A549 (cell line): ENCODE results near the gene GFOD2. TPM values are rescaled to one million over a fixed set of nuclear protein-coding genes. Genes with fewer than 3 reads are reported as not detected.

ENCODE experiments used
- ATAC-seq, 2 experiments: fragments of 200-7000 bp in 1 of 2; fragments of >200 bp in 1 of 2; cut with Nextera tagmentation in 1 of 2; cut with Tn5 transposase in 1 of 2; 3 replicates each; pipeline versions ENCODE4 v1.8.0 to v1.9.1; 2018 to 2020; ENCODE audit warnings: mild to moderate bottlenecking in 1 of 2, moderate library complexity in 1 of 2
- CTCF ChIA-PET: fragments of 300-600 bp; sonication (Branson Sonifier 250); formaldehyde crosslinking; extraction: SDS; loops from one replicate; lab custom pipeline; 2021; ENCODE audit warnings: antibody characterized with exemption, inconsistent platforms; lab: Yijun Ruan, JAX
- POLR2A ChIA-PET: fragments of 350-600 bp; formaldehyde crosslinking; extraction: SDS; loops from one replicate; lab custom pipeline; 2021; ENCODE audit warnings: antibody characterized with exemption, inconsistent platforms; lab: Yijun Ruan, JAX
- DNase-seq, 2 experiments: peaks; one replicate each; pipeline versions ENCODE4 v3.0.0 to v3.0.0-alpha.2; 2011 to 2016; ENCODE audit warnings: low read depth in 1 of 2, low spot score in 1 of 2
- FAIRE-seq: peaks from 2 replicates; lab custom pipeline; 2011; peaks lifted over from hg19 to GRCh38; lab: Jason Lieb, UNC
- H3K27ac ChIP-seq, 2 experiments: fragments of >200 bp; sonication (Bioruptor Twin); formaldehyde crosslinking; 3 replicates each; pipeline ENCODE4 v1.5.1; 2016 to 2017
- H3K4me1 ChIP-seq: fragments of >200 bp; sonication (Bioruptor Twin); formaldehyde crosslinking; 3 replicates; pipeline ENCODE4 v1.6.1; 2016
- H3K4me2 ChIP-seq: fragments of >200 bp; sonication (Bioruptor Twin); formaldehyde crosslinking; 3 replicates; pipeline ENCODE4 v1.6.1; 2016
- H3K4me3 ChIP-seq: fragments of >200 bp; sonication (Bioruptor Twin); formaldehyde crosslinking; 3 replicates; pipeline ENCODE4 v1.5.1; 2016
- H3K9me3 ChIP-seq: fragments of >200 bp; sonication (Bioruptor Twin); formaldehyde crosslinking; 3 replicates; pipeline ENCODE4 v1.6.1; 2016
- BCL3 ChIP-seq: fragments of >200 bp; sonication (Bioruptor Twin); formaldehyde crosslinking; IDR thresholded peaks from 3 replicates; pipeline ENCODE4 v1.6.1; 2016
- BHLHE40 ChIP-seq: IDR thresholded peaks from 2 replicates; pipeline ENCODE4 v1.6.1; 2012; ENCODE audit warnings: low read depth, low read length, inconsistent platforms
- CBX2 ChIP-seq: fragments of 200-600 bp; sonication (generic); IDR thresholded peaks from 2 replicates; pipeline ENCODE4 v1.6.1; 2016; ENCODE audit warnings: low read depth, mild to moderate bottlenecking, borderline replicate concordance
- CBX8 ChIP-seq: fragments of 200-600 bp; sonication (generic); IDR thresholded peaks from 2 replicates; pipeline ENCODE4 v1.6.1; 2016
- CHD4 ChIP-seq: fragments of 200-600 bp; sonication (generic); IDR thresholded peaks from 2 replicates; pipeline ENCODE4 v1.6.1; 2016; ENCODE audit warnings: antibody characterized with exemption, mild to moderate bottlenecking, borderline replicate concordance
- EHF ChIP-seq: fragments of 250-450 bp; sonication (Bioruptor Pico); IDR thresholded peaks from 2 replicates; pipeline ENCODE4 v1.5.0; 2020; ENCODE audit warnings: mild to moderate bottlenecking
- ELK1 ChIP-seq: fragments of 150-350 bp; IDR thresholded peaks from 2 replicates; pipeline ENCODE4 v1.6.1; 2014; ENCODE audit warnings: low read depth, mild to moderate bottlenecking, low read length
- FOSB ChIP-seq: fragments of 250-450 bp; sonication (Bioruptor Pico); IDR thresholded peaks from 2 replicates; pipeline ENCODE4 v1.5.0; 2020; ENCODE audit warnings: mild to moderate bottlenecking, moderate library complexity
- FOSL2 ChIP-seq, 2 experiments: fragments of 450-650 bp in 1 of 2; fragments of >200 bp in 1 of 2; sonication (Bioruptor Twin) in 1 of 2; formaldehyde crosslinking; IDR thresholded peaks; 2 replicates each; pipeline versions ENCODE4 v1.5.0 to v1.6.1; 2016 to 2020; ENCODE audit warnings: mild to moderate bottlenecking in 1 of 2, moderate library complexity in 1 of 2
- HMGXB4 ChIP-seq: fragments of 250-450 bp; sonication (Bioruptor Pico); IDR thresholded peaks from 2 replicates; pipeline ENCODE4 v1.5.0; 2021; ENCODE audit warnings: mild to moderate bottlenecking, moderate library complexity, borderline replicate concordance
- JUN ChIP-seq, 2 experiments: fragments of >200 bp; sonication (Bioruptor Twin); formaldehyde crosslinking; IDR thresholded peaks; 2 replicates in 1 of 2; 3 replicates in 1 of 2; pipeline ENCODE4 v1.6.1; 2016 to 2017
- JUNB ChIP-seq: fragments of >200 bp; sonication (Bioruptor Twin); formaldehyde crosslinking; IDR thresholded peaks from 2 replicates; pipeline ENCODE4 v1.6.1; 2016
- KDM5A ChIP-seq: fragments of 200-600 bp; sonication (generic); IDR thresholded peaks from 2 replicates; pipeline ENCODE4 v1.6.1; 2016; ENCODE audit warnings: antibody characterized with exemption, mild to moderate bottlenecking
- MAFK ChIP-seq: fragments of 450-650 bp; IDR thresholded peaks from 2 replicates; pipeline ENCODE4 v1.6.1; 2014; ENCODE audit not compliant: partially characterized antibody
- NFE2L2 ChIP-seq: fragments of 150-350 bp; conservative IDR thresholded peaks from 2 replicates; pipeline ENCODE4 v1.6.1; 2014; ENCODE audit warnings: low read length
- NPAS2 ChIP-seq: fragments of 250-450 bp; sonication (Bioruptor Pico); IDR thresholded peaks from 2 replicates; pipeline ENCODE4 v1.8.0; 2022; ENCODE audit warnings: mild to moderate bottlenecking, moderate library complexity, borderline replicate concordance
- RAD21 ChIP-seq, 2 experiments: fragments of >200 bp in 1 of 2; sonication (Bioruptor Twin) in 1 of 2; formaldehyde crosslinking in 1 of 2; IDR thresholded peaks in 1 of 2; conservative IDR thresholded peaks in 1 of 2; 2 replicates in 1 of 2; 3 replicates in 1 of 2; pipeline ENCODE4 v1.6.1; 2012 to 2018; ENCODE audit warnings: inconsistent platforms in 1 of 2
- RCOR1 ChIP-seq: fragments of 150-350 bp; IDR thresholded peaks from 2 replicates; pipeline ENCODE4 v1.6.1; 2014; ENCODE audit warnings: antibody characterized with exemption, low read length, low read depth
- RFX5 ChIP-seq: fragments of 450-650 bp; IDR thresholded peaks from 2 replicates; pipeline ENCODE4 v1.7.1; 2014; ENCODE audit warnings: antibody characterized with exemption, mild to moderate bottlenecking, moderate library complexity
- SREBF2 ChIP-seq: fragments of 450-650 bp; IDR thresholded peaks from 2 replicates; pipeline ENCODE4 v1.6.1; 2014; ENCODE audit warnings: mild to moderate bottlenecking, moderate library complexity
- TFCP2L1 ChIP-seq: fragments of 250-450 bp; sonication (Bioruptor Pico); IDR thresholded peaks from 2 replicates; pipeline ENCODE4 v1.5.0; 2021; ENCODE audit warnings: mild to moderate bottlenecking
- ZC3H11A ChIP-seq: fragments of 450-650 bp; IDR thresholded peaks from 2 replicates; pipeline ENCODE4 v1.6.1; 2014; ENCODE audit warnings: antibody characterized with exemption, mild to moderate bottlenecking
- ZSCAN20 ChIP-seq: fragments of 250-450 bp; sonication (Bioruptor Pico); IDR thresholded peaks from 2 replicates; pipeline ENCODE4 v1.8.0; 2022; ENCODE audit warnings: mild to moderate bottlenecking, moderate library complexity
- WGBS: methylation state at CpG from one replicate; pipeline ENCODE4 v1.1.6; 2017; ENCODE audit errors: missing lambda C conversion rate; 5-methylcytosine and 5-hydroxymethylcytosine counted together
- polyA plus RNA-seq, 4 experiments: library from polyadenylated mRNA; depleted of rRNA in 3 of 4; stranded (reverse); fragments of >200 nt; fragmentation: RNase III in 1 of 4; extraction: RNeasy Plus Mini Kit Qiagen cat#74134 plus additional on column Dnase treatment in 1 of 4; gene quantifications; 2 replicates in 3 of 4; 3 replicates in 1 of 4; pipeline ENCODE4 v1.2.3, GENCODE V29; 2011 to 2017

The GFOD2 gene
- polyA plus RNA-seq, 2 of the 4 experiments (the other 2 are of a cell fraction): 10.3 to 16.4 TPM

GRCh38 chr16:67664258-67664657 is 54.9 kb downstream of the GFOD2 start:
- Histone ChIP-seq H3K9me3 (no peaks in the 10 kb centered on the region), H3K4me1 (peaks cover 19% of the 10 kb centered on the region), H3K4me2 (no peak overlapping the region), H3K27ac (no peak overlapping the region), H3K4me3 (no peak overlapping the region)
- ATAC-seq: no peak
- 83% methylated on average over 4 of the region's 4 CpGs for WGBS
- TF ChIP-seq FOSB (CRISPR knock-in tag) (no peak), CHD4 (no peak), RFX5 (no peak), ZC3H11A (no peak), EHF (CRISPR knock-in tag) (no peak), NPAS2 (CRISPR knock-in tag) (no peak), CBX2 (no peak), BCL3 (no peak), CBX8 (no peak)
- ChIA-PET POLR2A (no interaction called here), CTCF (interaction anchor here (1.0 to 16.7 kb wide), 13 partner anchors 8 to 265 kb away, joined by 3 to 174 read pairs (median 5); partner anchors contain the start of genes CTCF, RANBP10 and TSNAXIP1)
- DNase-seq: no peak
- no peak for FAIRE-seq

GRCh38 chr16:67663877-67664222 is 55.3 kb downstream of the GFOD2 start:
- DNase-seq: no peak
- ChIA-PET POLR2A (no interaction called here), CTCF (interaction anchor here (1.0 to 16.7 kb wide), 12 partner anchors 9 to 265 kb away, joined by 3 to 174 read pairs (median 4); partner anchors contain the start of genes RANBP10 and TSNAXIP1)
- H3K4me2 ChIP-seq: no peak overlapping the region
- no peak overlapping the region for H3K4me3 ChIP-seq
- no peak for FAIRE-seq
- no peak for ATAC-seq
- H3K9me3 ChIP-seq: no peaks in the 10 kb centered on the region
- 91% methylated on average over 2 of the region's 6 CpGs for WGBS
- no peak overlapping the region for H3K27ac ChIP-seq
- TF ChIP-seq MAFK: no peak
- TF ChIP-seq, all 56 proteins: peak for 0
- peaks cover 23% of the 10 kb centered on the region for H3K4me1 ChIP-seq

GRCh38 chr16:67663151-67663876 is 55.8 kb downstream of the GFOD2 start:
- DNase-seq (peak; percentile 31 to 71), FAIRE-seq (no peak), ATAC-seq (peak in 1 of 2 experiments; percentile 24; a peak in 3 of 6 replicates)
- 70% methylated on average over 11 of the region's 25 CpGs for WGBS
- POLR2A ChIA-PET: no interaction called here
- no peak overlapping the region for H3K4me3 ChIP-seq
- H3K4me2 ChIP-seq: no peak overlapping the region
- H3K27ac ChIP-seq: no peak overlapping the region
- H3K9me3 ChIP-seq: no peaks in the 10 kb centered on the region
- TF ChIP-seq JUN (IDR thresholded peaks at IDR 0.05) (no peak), TFCP2L1 (CRISPR knock-in tag) (no peak), BHLHE40 (no peak), RAD21 (conservative IDR thresholded peaks at IDR 0.05 in 1 of 2, IDR thresholded peaks at IDR 0.05 in 1 of 2) (0 out of 5 replicates have a peak, but pooled peaks of 1 of the 2 experiments have one; percentile 9), FOSB (CRISPR knock-in tag) (no peak), SREBF2 (no peak), ZSCAN20 (CRISPR knock-in tag) (no peak)
- peaks cover 23% of the 10 kb centered on the region for H3K4me1 ChIP-seq
- CTCF ChIA-PET: interaction anchor here (0.7 to 16.7 kb wide), 16 partner anchors 9 to 284 kb away, joined by 3 to 174 read pairs (median 4); partner anchors contain the start of genes CARMIL2, RANBP10 and TSNAXIP1

- no peak for ATAC-seq
- no peak overlapping the region for H3K4me2 ChIP-seq
- no peaks in the 10 kb centered on the region for H3K9me3 ChIP-seq
- H3K4me1 ChIP-seq: peaks cover 16% of the 10 kb centered on the region
- FAIRE-seq: no peak
- DNase-seq: no peak
- CTCF ChIA-PET: interaction anchor here (0.7 to 16.7 kb wide), 13 partner anchors 10 to 284 kb away, joined by 3 to 174 read pairs (median 3); partner anchors contain the start of genes CARMIL2, RANBP10 and TSNAXIP1
- POLR2A ChIA-PET: no interaction called here
- no peak overlapping the region for H3K4me3 ChIP-seq
- H3K27ac ChIP-seq: no peak overlapping the region
- TF ChIP-seq TFCP2L1 (CRISPR knock-in tag): no peak
- no peak for TF ChIP-seq FOSL2 (IDR thresholded peaks at IDR 0.05)
- no peak for TF ChIP-seq FOSL2 (CRISPR knock-in tag; IDR thresholded peaks at IDR 0.05)
- no peak for TF ChIP-seq BCL3
- TF ChIP-seq ELK1: no peak
- no peak for TF ChIP-seq HMGXB4 (CRISPR knock-in tag)
- TF ChIP-seq FOSB (CRISPR knock-in tag): no peak
- TF ChIP-seq CBX2: no peak
- TF ChIP-seq RCOR1: no peak
- TF ChIP-seq NFE2L2: no peak
- TF ChIP-seq KDM5A: no peak
- no peak for TF ChIP-seq JUNB
Measured at GRCh38 chr16:67662653-67663010, 56.5 kb downstream of the GFOD2 start.
